GM12801 (cell line): ENCODE data around the gene ATP8A1.

Experiments used
- CTCF ChIP-seq: IDR thresholded peaks from one replicate; pipeline ENCODE4 v1.5.1; 2011; ENCODE audit warnings: control low read depth; ENCODE audit not compliant: insufficient read length; ENCODE audit errors: extremely low read depth

Gene ATP8A1

GRCh38 chr4:42578187-42578586, 78.7 kb downstream of the ATP8A1 start:
- TF ChIP-seq CTCF: no peak

GRCh38 chr4:42574870-42575430, 82.0 kb downstream of the ATP8A1 start:
- TF ChIP-seq CTCF: no peak

GRCh38 chr4:42573249-42573648, 83.7 kb downstream of the ATP8A1 start:
- TF ChIP-seq CTCF: no peak

DNA sequence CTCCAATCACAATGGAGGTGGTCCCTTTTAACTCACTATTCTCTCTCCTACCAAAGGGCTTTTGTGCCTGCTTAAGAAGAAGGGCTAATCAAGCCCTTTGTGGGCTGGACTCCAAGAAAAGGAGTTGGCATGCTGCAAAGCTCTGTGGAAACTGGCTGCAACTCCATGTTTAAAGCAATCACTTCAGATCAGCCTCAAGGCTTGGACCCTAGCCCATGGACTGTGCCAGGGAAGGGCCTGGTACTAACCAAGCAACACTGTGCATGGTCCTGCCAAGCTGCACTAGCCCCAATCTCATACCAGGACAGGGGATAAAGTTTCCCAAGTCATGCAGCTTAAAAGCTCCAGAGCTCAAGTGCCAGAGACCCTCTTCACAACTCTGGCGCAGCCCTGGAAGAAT, 86.7 kb downstream of the ATP8A1 start:
- no peak for TF ChIP-seq CTCF

DNA sequence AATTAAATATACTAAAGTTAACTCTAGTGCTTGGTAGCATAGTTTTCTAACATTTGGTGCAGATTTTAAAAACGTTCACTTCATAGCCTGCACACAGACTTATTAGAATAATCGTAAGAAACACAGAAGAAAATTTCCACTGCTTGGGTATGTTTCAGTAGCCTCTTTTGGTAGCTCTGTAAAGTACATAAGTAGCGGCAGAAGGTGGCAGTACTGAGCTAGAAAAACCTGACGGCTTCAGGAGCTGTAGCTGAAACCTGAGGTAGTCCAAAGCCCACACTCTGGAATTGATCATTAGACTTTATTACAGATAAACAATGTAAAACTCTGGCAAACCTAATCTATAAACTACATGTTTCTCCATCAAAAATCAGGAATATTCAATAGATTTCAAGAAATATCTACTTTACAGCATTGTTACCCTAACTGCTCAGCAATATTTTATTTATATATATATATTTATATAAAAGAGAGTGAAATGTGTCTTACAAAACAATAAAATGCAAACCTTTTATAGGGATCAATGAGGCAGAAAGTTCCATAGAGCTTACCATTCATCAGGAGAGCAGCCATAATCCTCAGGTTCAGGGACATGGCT, 88.2 kb downstream of the ATP8A1 start:
- no peak for TF ChIP-seq CTCF

DNA sequence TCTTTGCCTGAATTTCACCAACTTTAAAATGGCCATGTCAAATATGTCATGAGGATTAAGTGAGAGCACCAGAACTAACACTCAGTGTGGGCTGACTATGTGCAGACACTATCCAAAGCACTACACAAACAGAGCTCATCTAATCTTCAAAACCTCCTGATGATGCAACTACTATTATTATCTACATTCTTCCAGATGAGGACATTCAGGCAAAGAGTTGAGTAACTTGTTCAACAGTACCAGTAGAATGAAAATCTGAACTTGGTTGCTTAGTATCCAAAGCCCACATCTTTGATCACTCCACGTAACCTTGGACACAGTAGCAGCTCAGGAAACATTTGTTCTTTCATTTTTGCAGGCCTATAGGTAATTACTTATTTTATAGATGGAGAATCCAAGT, 90.1 kb downstream of the ATP8A1 start:
- no peak for TF ChIP-seq CTCF

DNA sequence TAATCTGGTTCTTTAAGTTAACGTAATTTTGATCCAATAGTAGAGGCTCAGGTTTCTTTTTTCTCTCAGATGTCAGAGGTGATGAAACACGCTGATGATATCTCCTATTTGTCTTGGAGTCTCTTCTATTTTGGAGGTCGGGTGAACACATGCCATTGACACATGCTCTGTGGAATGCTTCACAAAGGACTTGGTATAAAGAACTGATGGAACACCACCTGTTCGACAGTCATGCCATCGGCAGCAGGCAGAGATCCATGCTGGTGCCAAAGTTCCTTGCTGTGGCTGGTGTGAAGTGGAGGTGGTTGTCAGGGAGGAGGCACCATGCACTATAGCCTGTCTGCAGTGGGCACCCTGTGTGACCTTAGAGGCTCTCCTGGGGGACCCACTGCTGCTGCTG, 94.9 kb downstream of the ATP8A1 start:
- no peak for TF ChIP-seq CTCF

DNA sequence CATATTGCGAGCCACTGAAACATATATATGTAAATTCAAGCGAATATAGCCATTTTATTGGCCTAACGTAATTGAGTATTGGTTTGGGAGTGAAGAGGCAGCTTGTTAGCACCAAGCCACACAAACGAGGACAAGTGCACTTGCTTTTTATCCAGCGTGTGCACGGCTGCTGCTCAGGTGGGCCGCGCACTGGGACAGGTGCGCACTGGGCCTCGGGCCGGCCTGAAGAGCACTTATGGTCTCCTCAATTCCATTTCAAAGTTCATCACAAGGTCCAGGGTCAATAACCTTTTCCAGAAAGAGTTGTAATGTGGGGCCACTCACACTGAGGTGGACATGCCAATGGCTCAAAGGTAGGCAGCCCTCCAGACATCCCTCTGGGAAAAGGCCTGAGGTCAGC, 95.9 kb downstream of the ATP8A1 start:
- TF ChIP-seq CTCF: no peak
